LNCaP clone FGC (cell line): ENCODE data around the gene SLC22A4.

Experiments used
- DNase-seq: peaks from one replicate; pipeline ENCODE4 v3.0.0-alpha.2; 2011; ENCODE audit warnings: low read depth
- H3K4me3 ChIP-seq: 2 replicates; pipeline ENCODE4 v1.5.1; 2011; ENCODE audit warnings: mild to moderate bottlenecking, low read depth, low read length, control low read depth
- CTCF ChIP-seq: IDR thresholded peaks from 2 replicates; pipeline ENCODE4 v1.5.1; 2012; ENCODE audit warnings: mild to moderate bottlenecking; ENCODE audit not compliant: control insufficient read depth, insufficient read depth; ENCODE audit errors: extremely low read depth

Gene SLC22A4

GRCh38 chr5:132384506-132385050 lies 90.4 kb downstream of the SLC22A4 start:
- no peak overlapping the region for H3K4me3 ChIP-seq
- TF ChIP-seq CTCF: no peak
- no peak for DNase-seq

GRCh38 chr5:132385326-132386105 lies 91.3 kb downstream of the SLC22A4 start:
- peak; percentile 84 for TF ChIP-seq CTCF
- H3K4me3 ChIP-seq: no peak overlapping the region
- no peak for DNase-seq

- H3K4me3 ChIP-seq: no peak overlapping the region
- TF ChIP-seq CTCF: peak; percentile 89
- no peak for DNase-seq
Observed at GRCh38 chr5:132386644-132387286, 92.6 kb downstream of the SLC22A4 start.

- TF ChIP-seq CTCF: no peak
- H3K4me3 ChIP-seq: peak overlapping the region; percentile 23
- DNase-seq: peak; percentile 84
Observed at GRCh38 chr5:132387640-132388117, 93.5 kb downstream of the SLC22A4 start.

GRCh38 chr5:132388244-132389050 lies 94.3 kb downstream of the SLC22A4 start:
- DNase-seq: peak; percentile 58
- no peak for TF ChIP-seq CTCF
- H3K4me3 ChIP-seq: no peak overlapping the region

GRCh38 chr5:132389051-132389331 lies 94.8 kb downstream of the SLC22A4 start:
- H3K4me3 ChIP-seq: no peak overlapping the region
- TF ChIP-seq CTCF: no peak
- no peak for DNase-seq
